Nephron (organoid): ENCODE measurements around the gene SLC26A4.
A peak's percentile ranks its signal among the peaks of the same experiment; 100 is the strongest.

Experiments
- H3K27ac Mint-ChIP-seq, 3 experiments: 2 replicates each; pipeline ENCODE4 v1.8.0; 2020; ENCODE audit warnings: mixed read lengths in 3 of 3, mild to moderate bottlenecking in 2 of 3, moderate library complexity in 1 of 3
- H3K27me3 Mint-ChIP-seq: 2 replicates; pipeline ENCODE4 v1.8.0; 2021; ENCODE audit warnings: low read depth, mild to moderate bottlenecking, moderate library complexity, mixed read lengths
- H3K36me3 Mint-ChIP-seq: 2 replicates; pipeline ENCODE4 v1.8.0; 2020; ENCODE audit warnings: low read depth, mixed read lengths
- H3K4me1 Mint-ChIP-seq: 2 replicates; pipeline ENCODE4 v1.8.0; 2020; ENCODE audit warnings: mixed read lengths
- H3K4me3 Mint-ChIP-seq, 3 experiments: 2 replicates each; pipeline ENCODE4 v1.8.0; 2020; ENCODE audit warnings: mild to moderate bottlenecking in 3 of 3, mixed read lengths in 3 of 3, moderate library complexity in 2 of 3
- H3K9me3 Mint-ChIP-seq: 2 replicates; pipeline ENCODE4 v1.8.0; 2020; ENCODE audit warnings: mixed read lengths
- TF ChIP-seq, protein P1 (sequence below), 3 experiments: fragments of 200-600 bp; sonication (generic); IDR thresholded peaks; one replicate each; pipeline ENCODE4 v1.5.0; 2021; ENCODE audit warnings: antibody characterized with exemption in 3 of 3; ENCODE audit not compliant: unreplicated experiment in 3 of 3

Gene SLC26A4

DNA sequence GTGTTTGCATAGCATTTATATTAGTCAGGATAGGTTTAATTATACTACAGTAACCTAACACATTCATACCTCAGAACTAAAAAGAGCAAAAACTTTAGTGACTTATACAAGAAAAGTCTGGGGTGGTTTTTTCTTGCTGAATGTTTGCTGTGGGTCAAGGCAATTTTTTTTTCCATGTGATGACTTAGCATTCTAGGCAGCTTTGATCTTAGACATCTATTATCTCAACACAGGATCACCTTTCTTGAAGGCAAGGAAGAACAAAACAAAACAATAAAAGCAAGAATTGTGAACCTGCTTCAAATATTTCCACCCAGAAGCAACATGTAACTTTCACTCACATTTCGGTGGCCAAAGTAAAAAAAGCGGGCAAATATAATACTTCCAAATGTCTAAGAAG is 62.6 kb downstream of the SLC26A4 start:
- no peaks in the 10 kb centered on the region for H3K36me3 Mint-ChIP-seq
- TF ChIP-seq, protein P1, sequence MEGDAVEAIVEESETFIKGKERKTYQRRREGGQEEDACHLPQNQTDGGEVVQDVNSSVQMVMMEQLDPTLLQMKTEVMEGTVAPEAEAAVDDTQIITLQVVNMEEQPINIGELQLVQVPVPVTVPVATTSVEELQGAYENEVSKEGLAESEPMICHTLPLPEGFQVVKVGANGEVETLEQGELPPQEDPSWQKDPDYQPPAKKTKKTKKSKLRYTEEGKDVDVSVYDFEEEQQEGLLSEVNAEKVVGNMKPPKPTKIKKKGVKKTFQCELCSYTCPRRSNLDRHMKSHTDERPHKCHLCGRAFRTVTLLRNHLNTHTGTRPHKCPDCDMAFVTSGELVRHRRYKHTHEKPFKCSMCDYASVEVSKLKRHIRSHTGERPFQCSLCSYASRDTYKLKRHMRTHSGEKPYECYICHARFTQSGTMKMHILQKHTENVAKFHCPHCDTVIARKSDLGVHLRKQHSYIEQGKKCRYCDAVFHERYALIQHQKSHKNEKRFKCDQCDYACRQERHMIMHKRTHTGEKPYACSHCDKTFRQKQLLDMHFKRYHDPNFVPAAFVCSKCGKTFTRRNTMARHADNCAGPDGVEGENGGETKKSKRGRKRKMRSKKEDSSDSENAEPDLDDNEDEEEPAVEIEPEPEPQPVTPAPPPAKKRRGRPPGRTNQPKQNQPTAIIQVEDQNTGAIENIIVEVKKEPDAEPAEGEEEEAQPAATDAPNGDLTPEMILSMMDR (IDR thresholded peaks at IDR 0.05; ENCODE audit: unreplicated experiment in 3 of 3), result no peak
- H3K9me3 Mint-ChIP-seq, result no peaks in the 10 kb centered on the region
- H3K4me3 Mint-ChIP-seq, result no peak overlapping the region
- no peak overlapping the region for H3K27ac Mint-ChIP-seq
- no peaks in the 10 kb centered on the region for H3K4me1 Mint-ChIP-seq
- peaks cover 19% of the 10 kb centered on the region for H3K27me3 Mint-ChIP-seq

DNA sequence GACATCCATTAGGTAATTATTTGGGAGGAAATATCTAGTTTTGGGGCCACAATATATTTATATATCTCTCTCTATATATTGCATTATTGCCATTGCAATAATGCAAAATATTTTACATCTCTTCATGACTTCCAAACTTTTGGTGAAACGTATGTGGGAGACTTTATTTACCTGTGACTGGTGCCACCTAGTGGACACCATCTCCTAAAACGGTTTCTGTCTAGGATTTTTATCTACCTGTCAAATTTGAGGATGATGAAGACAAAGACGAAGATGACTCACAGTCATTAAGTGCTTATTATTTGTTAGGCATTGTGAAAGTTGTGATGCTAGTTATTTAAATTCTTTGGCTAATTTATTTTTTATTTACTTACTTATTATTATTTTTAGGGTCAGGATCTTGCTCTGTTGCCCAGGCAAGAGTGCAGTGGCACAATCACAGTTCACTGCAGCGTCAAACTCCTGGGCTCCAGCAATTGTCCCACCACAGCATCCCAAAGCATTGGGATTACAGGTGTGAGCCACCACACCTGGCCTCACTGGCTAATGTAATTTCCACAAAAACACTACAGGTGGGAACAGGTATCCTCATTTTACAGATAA is 64.6 kb downstream of the SLC26A4 start:
- H3K4me3 Mint-ChIP-seq, result no peak overlapping the region
- peaks cover 31% of the 10 kb centered on the region for H3K27me3 Mint-ChIP-seq
- no peaks in the 10 kb centered on the region for H3K4me1 Mint-ChIP-seq
- H3K36me3 Mint-ChIP-seq, result no peaks in the 10 kb centered on the region
- H3K27ac Mint-ChIP-seq, result no peak overlapping the region
- TF ChIP-seq, protein P1 (IDR thresholded peaks at IDR 0.05; ENCODE audit: unreplicated experiment in 3 of 3), result peak; percentile 63 to 77 (median 68)
- H3K9me3 Mint-ChIP-seq, result no peaks in the 10 kb centered on the region

DNA sequence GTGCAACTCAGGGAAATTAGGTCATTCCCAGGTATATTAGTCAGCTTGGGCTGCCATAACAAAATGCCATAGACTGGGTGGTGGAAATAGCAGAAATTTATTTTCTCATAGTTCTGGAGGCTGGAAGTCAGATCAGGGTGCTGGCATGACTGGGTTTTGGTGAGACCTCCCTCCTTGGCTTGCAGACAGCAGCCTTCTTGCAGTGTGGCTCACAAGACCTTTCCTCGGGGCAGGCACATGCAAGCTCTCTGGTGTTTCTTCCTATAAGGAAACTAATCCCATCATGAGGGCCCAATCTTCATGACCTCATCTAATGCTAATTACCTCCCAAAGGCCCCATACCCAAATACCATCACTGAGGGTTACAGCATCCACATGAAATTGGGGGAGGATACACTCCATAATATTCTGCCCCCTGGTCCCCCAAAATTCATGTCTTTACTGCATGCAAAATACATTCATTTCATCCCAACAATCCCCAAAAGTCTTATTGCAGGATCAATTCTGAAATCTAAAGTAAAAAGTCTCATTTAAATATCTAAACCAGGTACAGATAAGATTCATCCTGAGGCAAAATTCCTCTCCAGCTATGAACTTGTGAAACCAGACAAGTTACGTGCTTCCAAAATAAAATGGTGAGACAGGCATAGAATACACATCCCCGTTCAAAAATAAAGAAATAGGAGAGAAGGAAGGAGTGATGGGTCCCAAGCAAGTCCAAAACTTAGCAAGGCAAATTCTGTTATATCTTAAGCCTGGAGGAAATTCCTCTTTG is 65.9 kb downstream of the SLC26A4 start:
- Mint-ChIP-seq H3K4me1 (no peaks in the 10 kb centered on the region), H3K27ac (no peak overlapping the region), H3K4me3 (no peak overlapping the region), H3K9me3 (no peaks in the 10 kb centered on the region), H3K27me3 (peaks cover 31% of the 10 kb centered on the region), H3K36me3 (no peaks in the 10 kb centered on the region)
- TF ChIP-seq, protein P1 (IDR thresholded peaks at IDR 0.05; ENCODE audit: unreplicated experiment in 3 of 3), result no peak

DNA sequence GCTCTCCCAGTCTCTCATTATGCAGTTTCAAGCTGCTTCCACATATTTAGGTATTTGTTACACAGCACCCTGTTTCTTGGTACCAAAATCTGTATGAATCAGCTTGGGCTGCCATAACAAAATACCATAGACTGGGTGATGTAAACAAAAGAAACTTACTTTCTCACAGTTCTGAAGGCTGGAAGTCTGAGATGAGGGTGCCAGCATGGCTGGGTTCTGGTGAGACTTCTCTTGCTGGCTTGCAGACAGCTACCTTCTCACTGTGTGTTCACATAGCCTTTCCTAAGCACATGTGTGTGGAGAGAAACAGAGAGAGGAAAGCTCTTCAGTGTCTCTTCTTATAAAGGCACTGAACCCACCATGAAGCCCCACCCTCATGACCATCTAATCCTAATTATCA is 67.6 kb downstream of the SLC26A4 start:
- TF ChIP-seq, protein P1 (IDR thresholded peaks at IDR 0.05; ENCODE audit: unreplicated experiment in 3 of 3), result no peak
- peaks cover 7% of the 10 kb centered on the region for H3K9me3 Mint-ChIP-seq

DNA sequence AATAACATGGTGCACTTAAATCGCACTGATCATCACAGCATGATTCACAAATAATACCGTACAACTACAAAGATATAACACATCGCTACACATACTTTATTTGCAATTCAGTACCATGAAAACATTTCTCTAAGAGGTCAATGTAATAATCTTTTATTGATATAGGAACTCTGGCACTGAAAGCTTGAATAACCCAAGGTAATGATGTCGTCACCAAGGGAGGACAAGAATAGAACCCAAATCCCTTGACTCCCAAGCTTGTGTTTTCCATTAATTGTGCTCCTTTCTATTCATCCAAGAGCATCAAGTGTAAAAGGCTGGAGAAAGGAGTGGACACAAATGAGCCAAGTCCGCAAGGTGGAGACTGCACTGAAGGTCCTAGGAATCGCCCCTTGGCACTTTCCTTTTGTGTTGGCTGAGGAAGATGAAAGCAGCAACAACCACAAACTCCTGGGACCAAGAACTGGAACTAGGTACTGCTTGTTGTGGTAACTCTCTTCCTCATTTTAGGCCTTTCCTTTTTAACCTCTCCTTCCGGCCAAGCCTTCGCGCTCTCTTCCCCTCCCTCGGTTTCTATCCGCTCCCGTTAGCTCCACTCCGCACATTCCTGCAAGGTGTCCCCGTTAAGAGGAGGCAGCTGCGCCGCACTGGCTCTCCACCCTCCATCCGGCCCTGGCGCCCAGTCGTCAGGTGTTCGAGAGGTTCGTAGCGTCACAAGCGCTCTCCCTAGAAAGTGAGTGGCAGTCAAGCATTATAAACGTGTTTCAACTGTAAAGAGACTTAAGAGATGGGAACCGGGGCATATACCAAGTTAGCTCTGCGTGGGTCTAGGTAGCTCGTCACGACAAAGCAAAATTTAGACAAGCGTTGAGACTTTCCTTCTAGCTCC is 82.3 kb downstream of the SLC26A4 start:
- Mint-ChIP-seq H3K9me3 (no peaks in the 10 kb centered on the region), H3K36me3 (no peaks in the 10 kb centered on the region), H3K27me3 (peaks cover 12% of the 10 kb centered on the region)

More for the DNA sequence above, 67.6 kb downstream of the SLC26A4 start:
- Mint-ChIP-seq H3K27ac (no peak overlapping the region), H3K4me1 (no peaks in the 10 kb centered on the region), H3K36me3 (no peaks in the 10 kb centered on the region), H3K27me3 (peaks cover 31% of the 10 kb centered on the region), H3K4me3 (no peak overlapping the region)

More for the DNA sequence above, 82.3 kb downstream of the SLC26A4 start:
- TF ChIP-seq, protein P1 (IDR thresholded peaks at IDR 0.05; ENCODE audit: unreplicated experiment in 3 of 3), result no peak
- peak overlapping the region; percentile 99 to 100 (median 100) for H3K27ac Mint-ChIP-seq
- H3K4me3 Mint-ChIP-seq, result peak overlapping the region; percentile 96 to 100 (median 97)
- H3K4me1 Mint-ChIP-seq, result peaks cover 23% of the 10 kb centered on the region
